Measurements from ENCODE around the gene KIDINS220.

KIDINS220 gene

GRCh38 chr2:8728305-8729015 is 109.0 kb downstream of the KIDINS220 start:
- ATAC-seq = no peak
- TF ChIP-seq ARNTL (CRISPR knock-in tag; IDR thresholded peaks at IDR 0.05; ENCODE audit: borderline replicate concordance, low read depth) (no peak), TOX (CRISPR knock-in tag; IDR thresholded peaks at IDR 0.05; ENCODE audit: borderline replicate concordance) (no peak), POU6F1 (CRISPR knock-in tag; IDR thresholded peaks at IDR 0.05; ENCODE audit: borderline replicate concordance, low read depth) (no peak), RARB (CRISPR knock-in tag; IDR thresholded peaks at IDR 0.05) (no peak), ZNF565 (CRISPR knock-in tag; conservative IDR thresholded peaks at IDR 0.05; ENCODE audit: low read depth) (no peak), ZC3H10 (CRISPR knock-in tag; IDR thresholded peaks at IDR 0.05) (no peak), SNAI2 (CRISPR knock-in tag; IDR thresholded peaks at IDR 0.05) (no peak), ZFP30 (CRISPR knock-in tag; IDR thresholded peaks at IDR 0.05) (no peak), OSR1 (CRISPR knock-in tag; IDR thresholded peaks at IDR 0.05) (no peak), ESRRG (CRISPR knock-in tag; IDR thresholded peaks at IDR 0.05) (no peak)

- TF ChIP-seq ISL1 (CRISPR knock-in tag; IDR thresholded peaks at IDR 0.05) (no peak), ARNTL (CRISPR knock-in tag; IDR thresholded peaks at IDR 0.05; ENCODE audit: borderline replicate concordance, low read depth) (no peak)
- TF ChIP-seq, protein P1, sequence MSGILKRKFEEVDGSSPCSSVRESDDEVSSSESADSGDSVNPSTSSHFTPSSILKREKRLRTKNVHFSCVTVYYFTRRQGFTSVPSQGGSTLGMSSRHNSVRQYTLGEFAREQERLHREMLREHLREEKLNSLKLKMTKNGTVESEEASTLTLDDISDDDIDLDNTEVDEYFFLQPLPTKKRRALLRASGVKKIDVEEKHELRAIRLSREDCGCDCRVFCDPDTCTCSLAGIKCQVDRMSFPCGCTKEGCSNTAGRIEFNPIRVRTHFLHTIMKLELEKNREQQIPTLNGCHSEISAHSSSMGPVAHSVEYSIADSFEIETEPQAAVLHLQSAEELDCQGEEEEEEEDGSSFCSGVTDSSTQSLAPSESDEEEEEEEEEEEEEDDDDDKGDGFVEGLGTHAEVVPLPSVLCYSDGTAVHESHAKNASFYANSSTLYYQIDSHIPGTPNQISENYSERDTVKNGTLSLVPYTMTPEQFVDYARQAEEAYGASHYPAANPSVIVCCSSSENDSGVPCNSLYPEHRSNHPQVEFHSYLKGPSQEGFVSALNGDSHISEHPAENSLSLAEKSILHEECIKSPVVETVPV (CRISPR knock-in tag; IDR thresholded peaks at IDR 0.05) = no peak
- no peak for ATAC-seq
Observed at GRCh38 chr2:8725838-8726237, 111.6 kb downstream of the KIDINS220 start.

DNA sequence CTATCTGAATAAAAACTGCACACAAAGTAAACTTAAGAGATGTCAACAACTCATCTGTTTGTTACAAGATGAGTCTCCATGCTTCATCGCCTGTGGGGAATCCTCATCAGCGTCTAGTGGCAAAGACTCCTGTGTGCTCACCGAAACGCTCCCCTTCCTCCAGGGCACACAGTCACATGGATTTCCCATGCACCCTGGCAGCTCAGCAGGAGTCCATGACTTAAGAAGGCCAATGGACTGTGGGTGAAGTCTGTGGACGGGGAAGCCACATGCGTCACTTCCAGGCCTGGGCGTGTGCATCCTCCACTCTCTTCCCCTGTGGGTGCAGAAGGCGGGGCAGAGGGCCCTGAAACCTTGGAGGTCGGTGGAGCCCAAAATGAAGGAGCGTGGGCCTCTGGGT is 114.4 kb downstream of the KIDINS220 start:
- no peak for ATAC-seq
- TF ChIP-seq ZFP30 (CRISPR knock-in tag; IDR thresholded peaks at IDR 0.05) (no peak), ZNF70 (CRISPR knock-in tag; IDR thresholded peaks at IDR 0.05) (no peak), TOX (CRISPR knock-in tag; IDR thresholded peaks at IDR 0.05; ENCODE audit: borderline replicate concordance) (no peak), SNAI2 (CRISPR knock-in tag; IDR thresholded peaks at IDR 0.05) (no peak), ZFP3 (CRISPR knock-in tag; IDR thresholded peaks at IDR 0.05) (no peak), PATZ1 (CRISPR knock-in tag; IDR thresholded peaks at IDR 0.05; ENCODE audit: borderline replicate concordance) (no peak)

GRCh38 chr2:8721410-8721809 is 116.0 kb downstream of the KIDINS220 start:
- no peak for ATAC-seq
- no peak for TF ChIP-seq ARNTL (CRISPR knock-in tag; IDR thresholded peaks at IDR 0.05; ENCODE audit: borderline replicate concordance, low read depth)
- no peak for TF ChIP-seq TCF4 (CRISPR knock-in tag; IDR thresholded peaks at IDR 0.05; ENCODE audit: borderline replicate concordance)
- no peak for TF ChIP-seq POU6F1 (CRISPR knock-in tag; IDR thresholded peaks at IDR 0.05; ENCODE audit: borderline replicate concordance, low read depth)
- no peak for TF ChIP-seq ZFP3 (CRISPR knock-in tag; IDR thresholded peaks at IDR 0.05)
- TF ChIP-seq ZFP30 (CRISPR knock-in tag; IDR thresholded peaks at IDR 0.05) = no peak
- no peak for TF ChIP-seq RARB (CRISPR knock-in tag; IDR thresholded peaks at IDR 0.05)

DNA sequence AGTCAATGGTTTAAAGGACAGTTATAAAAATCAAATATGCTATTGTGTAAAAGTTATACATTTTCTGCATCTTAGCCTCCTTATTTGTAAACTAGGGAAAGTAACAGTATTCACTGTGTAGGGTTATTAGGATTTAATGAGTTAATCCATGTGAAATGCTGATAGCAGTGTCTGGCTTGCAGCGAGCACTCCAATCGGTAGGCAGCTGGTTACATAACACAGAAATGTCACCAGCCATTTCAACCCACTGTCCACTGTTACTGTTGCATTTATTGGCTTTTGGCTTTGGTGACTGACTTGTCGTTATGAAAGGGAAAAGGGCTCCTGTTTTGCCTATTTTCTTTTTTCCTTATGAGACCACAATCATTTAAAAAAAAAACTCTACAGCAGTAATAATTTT is 116.7 kb downstream of the KIDINS220 start:
- no peak for TF ChIP-seq BACH2 (CRISPR knock-in tag; IDR thresholded peaks at IDR 0.05; ENCODE audit: borderline replicate concordance)
- TF ChIP-seq, protein P2, sequence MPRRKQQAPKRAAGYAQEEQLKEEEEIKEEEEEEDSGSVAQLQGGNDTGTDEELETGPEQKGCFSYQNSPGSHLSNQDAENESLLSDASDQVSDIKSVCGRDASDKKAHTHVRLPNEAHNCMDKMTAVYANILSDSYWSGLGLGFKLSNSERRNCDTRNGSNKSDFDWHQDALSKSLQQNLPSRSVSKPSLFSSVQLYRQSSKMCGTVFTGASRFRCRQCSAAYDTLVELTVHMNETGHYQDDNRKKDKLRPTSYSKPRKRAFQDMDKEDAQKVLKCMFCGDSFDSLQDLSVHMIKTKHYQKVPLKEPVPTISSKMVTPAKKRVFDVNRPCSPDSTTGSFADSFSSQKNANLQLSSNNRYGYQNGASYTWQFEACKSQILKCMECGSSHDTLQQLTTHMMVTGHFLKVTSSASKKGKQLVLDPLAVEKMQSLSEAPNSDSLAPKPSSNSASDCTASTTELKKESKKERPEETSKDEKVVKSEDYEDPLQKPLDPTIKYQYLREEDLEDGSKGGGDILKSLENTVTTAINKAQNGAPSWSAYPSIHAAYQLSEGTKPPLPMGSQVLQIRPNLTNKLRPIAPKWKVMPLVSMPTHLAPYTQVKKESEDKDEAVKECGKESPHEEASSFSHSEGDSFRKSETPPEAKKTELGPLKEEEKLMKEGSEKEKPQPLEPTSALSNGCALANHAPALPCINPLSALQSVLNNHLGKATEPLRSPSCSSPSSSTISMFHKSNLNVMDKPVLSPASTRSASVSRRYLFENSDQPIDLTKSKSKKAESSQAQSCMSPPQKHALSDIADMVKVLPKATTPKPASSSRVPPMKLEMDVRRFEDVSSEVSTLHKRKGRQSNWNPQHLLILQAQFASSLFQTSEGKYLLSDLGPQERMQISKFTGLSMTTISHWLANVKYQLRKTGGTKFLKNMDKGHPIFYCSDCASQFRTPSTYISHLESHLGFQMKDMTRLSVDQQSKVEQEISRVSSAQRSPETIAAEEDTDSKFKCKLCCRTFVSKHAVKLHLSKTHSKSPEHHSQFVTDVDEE (CRISPR knock-in tag; IDR thresholded peaks at IDR 0.05) = no peak
- no peak for TF ChIP-seq ISL1 (CRISPR knock-in tag; IDR thresholded peaks at IDR 0.05)
- no peak for TF ChIP-seq PPARA (CRISPR knock-in tag; IDR thresholded peaks at IDR 0.05; ENCODE audit: borderline replicate concordance)
- no peak for TF ChIP-seq ZC3H10 (CRISPR knock-in tag; IDR thresholded peaks at IDR 0.05)
- no peak for ATAC-seq
